ENCODE results near the gene HAGH.

DNA sequence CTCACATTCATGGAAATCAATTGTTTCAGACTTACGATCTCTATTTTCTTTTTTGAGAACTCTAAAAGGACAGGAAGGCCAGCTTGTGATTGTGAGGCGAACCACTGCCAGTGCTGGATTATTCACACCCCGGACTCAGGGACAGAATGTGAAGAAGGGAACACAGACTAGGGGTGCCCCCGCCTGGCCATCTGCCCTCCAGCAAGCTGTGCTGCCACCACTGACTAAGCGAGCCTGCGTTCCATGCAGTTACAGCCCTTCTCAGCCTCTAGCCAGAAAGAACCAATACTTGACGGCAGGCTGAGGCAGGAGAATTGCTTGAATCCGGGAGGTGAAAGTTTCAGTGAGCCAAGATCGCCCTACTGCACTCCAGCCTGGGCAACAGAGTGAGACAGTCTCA is 2.8 kb downstream of the HAGH start:
- TF ChIP-seq CTCF (IDR thresholded peaks at IDR 0.05) (peak in 1 of 7 experiments; percentile 5), POLR2A (IDR thresholded peaks at IDR 0.05) (no peak)
